OCI-LY3 (cell line): Measurements from ENCODE around the gene CERS6.

ENCODE experiments used
- EZH2phosphoT487 ChIP-seq: fragments of 200-600 bp; shearing (Covaris generic); IDR thresholded peaks from 2 replicates; pipeline ENCODE4 v1.6.1; 2018; ENCODE audit warnings: antibody characterized with exemption, mixed run types, low read depth
- TF ChIP-seq, protein P1 (sequence below): fragments of 200-600, 300-600 bp; sonication (generic); IDR thresholded peaks from 2 replicates; pipeline ENCODE4 v1.5.1; 2014; ENCODE audit warnings: antibody characterized with exemption, low read length, low read depth

DNA sequence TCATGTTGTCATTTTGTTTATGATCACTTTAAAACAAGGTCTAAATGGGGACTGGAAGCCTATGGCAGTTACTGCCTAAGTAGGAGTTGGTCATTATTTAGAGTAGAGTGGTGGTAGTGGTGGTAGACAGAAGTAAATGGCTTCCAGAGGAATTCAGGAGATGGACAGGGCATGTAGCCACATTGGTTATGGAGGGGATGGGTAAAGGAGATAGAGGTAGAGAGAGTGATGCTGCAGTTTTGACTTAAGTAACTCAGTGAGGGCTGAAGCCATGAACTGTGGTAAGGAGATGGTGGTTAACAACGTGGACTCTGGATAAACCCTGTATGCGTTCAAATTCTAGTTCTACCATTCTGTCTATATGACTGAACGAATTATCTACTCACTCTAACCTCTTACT, 284.7 kb downstream of the CERS6 start:
- TF ChIP-seq, protein P1, sequence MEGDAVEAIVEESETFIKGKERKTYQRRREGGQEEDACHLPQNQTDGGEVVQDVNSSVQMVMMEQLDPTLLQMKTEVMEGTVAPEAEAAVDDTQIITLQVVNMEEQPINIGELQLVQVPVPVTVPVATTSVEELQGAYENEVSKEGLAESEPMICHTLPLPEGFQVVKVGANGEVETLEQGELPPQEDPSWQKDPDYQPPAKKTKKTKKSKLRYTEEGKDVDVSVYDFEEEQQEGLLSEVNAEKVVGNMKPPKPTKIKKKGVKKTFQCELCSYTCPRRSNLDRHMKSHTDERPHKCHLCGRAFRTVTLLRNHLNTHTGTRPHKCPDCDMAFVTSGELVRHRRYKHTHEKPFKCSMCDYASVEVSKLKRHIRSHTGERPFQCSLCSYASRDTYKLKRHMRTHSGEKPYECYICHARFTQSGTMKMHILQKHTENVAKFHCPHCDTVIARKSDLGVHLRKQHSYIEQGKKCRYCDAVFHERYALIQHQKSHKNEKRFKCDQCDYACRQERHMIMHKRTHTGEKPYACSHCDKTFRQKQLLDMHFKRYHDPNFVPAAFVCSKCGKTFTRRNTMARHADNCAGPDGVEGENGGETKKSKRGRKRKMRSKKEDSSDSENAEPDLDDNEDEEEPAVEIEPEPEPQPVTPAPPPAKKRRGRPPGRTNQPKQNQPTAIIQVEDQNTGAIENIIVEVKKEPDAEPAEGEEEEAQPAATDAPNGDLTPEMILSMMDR, result no peak
- TF ChIP-seq EZH2phosphoT487, result no peak
